Measurements from ENCODE around the gene GALNT11. TPM values are rescaled to one million over a fixed set of nuclear protein-coding genes. Genes with fewer than 3 reads are reported as not detected.

The GALNT11 gene
- total and polyA plus RNA-seq, 9 of the 15 experiments (the other 6 are each of a cell fraction or from before 2014, with no cell fraction given), result 8.2 to 59.5 (median 36.5) TPM

DNA sequence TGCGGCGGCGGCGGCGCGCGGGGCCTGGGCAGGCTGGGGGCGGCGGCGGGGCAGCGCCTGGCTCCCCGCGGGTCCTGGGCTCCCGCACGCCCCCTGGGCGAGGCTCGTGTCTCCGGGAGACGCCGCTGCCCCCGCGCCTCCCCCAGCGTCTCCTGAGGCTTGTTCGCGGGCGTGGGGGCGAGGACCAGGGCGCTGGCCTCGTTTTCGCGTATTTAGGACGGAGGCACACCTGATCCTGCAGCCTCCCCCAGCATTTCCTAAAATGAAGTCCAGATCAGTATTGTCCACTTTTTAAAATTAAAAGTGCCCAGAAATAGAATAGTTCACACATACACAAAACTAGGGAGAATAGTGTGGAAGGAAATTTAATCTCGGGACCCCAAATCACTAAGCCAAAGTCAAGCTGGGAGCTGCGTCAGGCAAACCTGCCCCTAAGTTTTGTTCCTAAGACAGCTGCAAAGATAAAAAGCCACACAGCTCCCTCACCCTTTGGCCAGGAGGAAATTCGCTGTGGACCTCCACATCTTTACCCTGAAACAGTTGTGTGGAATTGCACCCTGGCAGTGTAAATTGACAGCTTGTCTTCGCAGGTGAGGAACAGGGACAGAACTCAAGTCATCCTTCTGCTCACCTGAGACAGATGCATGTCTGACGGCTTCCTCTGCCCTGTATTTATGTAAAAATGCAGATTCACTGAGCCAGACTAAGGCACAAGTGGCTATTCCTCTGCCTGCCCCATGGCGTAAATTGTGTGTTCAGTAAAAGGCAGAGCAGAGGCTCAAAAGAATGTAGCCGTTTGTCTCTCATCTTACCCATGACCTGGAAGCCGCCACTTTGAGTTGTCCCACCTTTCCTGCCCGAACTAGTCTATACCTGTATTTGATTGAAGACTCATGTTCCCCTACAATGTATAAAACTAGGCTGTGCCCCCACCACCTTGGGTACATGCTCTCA, 740 bp downstream of the GALNT11 start (continued):
- no peak for TF ChIP-seq NCOA1 (IDR thresholded peaks at IDR 0.05; ENCODE audit: low read depth)
- no peak for TF ChIP-seq POLR2A (conservative IDR thresholded peaks at IDR 0.05)
- no peak for TF ChIP-seq PHF20 (IDR thresholded peaks at IDR 0.05; ENCODE audit: partially characterized antibody)
- no peak for TF ChIP-seq ZNF766 (CRISPR knock-in tag; conservative IDR thresholded peaks at IDR 0.05)
- TF ChIP-seq ZBTB26 (CRISPR knock-in tag; IDR thresholded peaks at IDR 0.05), result no peak
- no peak for TF ChIP-seq PHTF2 (CRISPR knock-in tag; IDR thresholded peaks at IDR 0.05)
- TF ChIP-seq TEAD2 (tag; IDR thresholded peaks at IDR 0.05), result no peak
- no peak for TF ChIP-seq GTF3C2 (IDR thresholded peaks at IDR 0.05; ENCODE audit: borderline replicate concordance, extremely low read depth, insufficient read length)
